Erythroblast (primary cell): ENCODE data around the gene STAB2.

Source experiments
- DNase-seq, 2 experiments: peaks; one replicate each; lab custom pipeline; 2025; lab: John Stamatoyannopoulos, UW
- GATA1 ChIP-seq: IDR thresholded peaks from 2 replicates; pipeline ENCODE4 v1.6.1; 2011; ENCODE audit warnings: low read depth, mild to moderate bottlenecking, control low read depth, low read length, moderate library complexity
- POLR2A ChIP-seq: IDR thresholded peaks from 2 replicates; pipeline ENCODE4 v1.6.1; 2011; ENCODE audit warnings: mild to moderate bottlenecking, low read length

The STAB2 gene

GRCh38 chr12:103808239-103808880, 221.3 kb downstream of the STAB2 start:
- DNase-seq: no peak
- TF ChIP-seq GATA1: no peak

DNA sequence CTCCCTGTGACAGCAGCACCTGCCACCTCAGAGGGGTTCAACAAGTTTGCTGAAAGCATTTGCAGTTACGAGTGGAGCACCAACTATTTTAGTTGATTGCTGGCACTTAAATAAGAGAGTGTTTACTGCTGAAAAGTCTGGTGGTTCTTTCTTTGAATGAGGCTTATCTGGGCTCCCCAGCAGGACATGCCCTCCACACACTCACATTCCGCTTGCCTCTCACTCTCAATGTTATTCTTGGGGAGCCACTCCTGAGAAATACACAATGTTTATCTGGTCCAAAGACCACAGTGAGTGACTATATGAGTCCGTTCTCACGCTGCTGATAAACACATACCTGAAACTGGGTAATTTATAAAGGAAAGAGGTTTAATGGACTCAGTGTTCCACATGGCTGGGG, 222.1 kb downstream of the STAB2 start:
- TF ChIP-seq POLR2A (no peak), GATA1 (no peak)
- DNase-seq: peak; percentile 50 to 83

DNA sequence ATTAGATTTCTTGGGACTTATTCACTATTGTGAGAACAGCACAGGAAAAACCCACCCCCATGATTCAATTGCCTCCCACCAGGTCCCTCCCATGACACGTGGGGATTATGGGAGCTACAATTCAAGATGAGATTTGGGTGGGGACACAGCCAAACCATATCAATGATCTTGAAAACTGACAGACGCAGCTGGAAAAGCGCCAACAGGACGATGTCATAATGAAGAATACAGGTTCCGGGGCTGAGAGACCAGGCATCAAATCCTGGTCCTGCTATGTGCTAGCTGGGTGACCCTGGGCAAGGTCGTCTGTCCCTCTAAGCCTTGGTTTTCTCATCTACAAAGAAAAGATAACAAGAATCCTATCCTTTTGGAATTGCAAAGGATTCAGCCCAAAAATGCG, 222.6 kb downstream of the STAB2 start:
- peak; percentile 42 to 56 for DNase-seq

DNA sequence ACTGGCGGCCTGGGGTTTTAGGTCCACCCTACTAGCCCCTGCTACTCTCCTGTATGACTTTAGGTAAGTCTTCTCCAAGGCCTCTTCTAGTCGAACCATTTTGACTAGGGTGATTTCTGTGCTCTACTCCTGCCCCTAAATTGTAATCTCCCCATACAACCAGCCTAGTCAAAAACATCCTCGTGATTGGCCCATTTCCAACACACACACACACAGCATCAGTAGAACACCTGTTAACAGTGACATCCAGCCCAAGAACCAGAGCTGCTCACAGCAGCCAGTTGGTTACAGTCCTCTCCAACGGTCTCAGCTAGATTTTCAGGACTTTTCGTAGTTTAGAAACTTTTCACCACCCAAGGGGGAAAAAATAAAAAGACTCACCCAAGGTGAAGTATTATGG, 223.0 kb downstream of the STAB2 start:
- TF ChIP-seq GATA1: no peak
- no peak for TF ChIP-seq POLR2A

DNA sequence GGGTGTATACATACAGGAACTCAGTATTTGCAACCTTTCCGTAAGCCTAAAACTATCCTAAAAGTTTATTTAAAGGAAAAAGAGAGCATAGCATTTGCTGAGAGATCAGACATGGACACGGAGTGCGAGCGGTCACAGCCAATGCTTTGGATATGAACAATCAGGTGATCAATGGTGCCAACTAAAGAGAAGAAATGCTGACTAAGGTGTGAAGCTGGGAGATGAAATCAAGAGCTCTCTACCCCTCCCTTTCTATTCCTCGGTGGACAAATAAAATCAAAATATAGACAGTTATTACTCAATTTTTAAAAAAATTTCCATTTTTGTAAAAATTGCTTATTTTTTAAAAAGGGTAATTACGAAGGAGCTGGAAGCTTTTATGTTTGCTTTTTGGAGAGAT, 224.7 kb downstream of the STAB2 start:
- DNase-seq: no peak
- TF ChIP-seq POLR2A (no peak), GATA1 (no peak)

More for the DNA sequence above, 223.0 kb downstream of the STAB2 start:
- DNase-seq: no peak

DNA sequence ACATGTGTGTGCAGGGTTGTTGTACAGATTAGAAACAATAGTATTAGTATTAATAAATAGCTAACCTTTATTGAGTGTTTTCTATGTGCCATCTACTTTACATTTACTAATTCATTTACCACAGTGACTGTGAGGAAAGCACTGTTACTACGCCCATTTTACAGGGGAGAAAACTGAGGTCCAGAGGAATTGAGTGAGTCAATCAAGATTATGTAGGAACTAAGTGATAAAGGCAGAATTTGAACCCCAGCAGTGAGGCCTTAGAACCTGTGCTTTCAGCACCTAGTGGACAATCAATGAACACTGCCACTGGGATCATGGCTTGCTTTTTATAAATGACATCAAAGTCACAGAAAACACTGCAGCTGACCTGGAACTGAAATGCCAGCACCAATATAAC, 225.7 kb downstream of the STAB2 start:
- no peak for DNase-seq
- TF ChIP-seq POLR2A (no peak), GATA1 (no peak)

DNA sequence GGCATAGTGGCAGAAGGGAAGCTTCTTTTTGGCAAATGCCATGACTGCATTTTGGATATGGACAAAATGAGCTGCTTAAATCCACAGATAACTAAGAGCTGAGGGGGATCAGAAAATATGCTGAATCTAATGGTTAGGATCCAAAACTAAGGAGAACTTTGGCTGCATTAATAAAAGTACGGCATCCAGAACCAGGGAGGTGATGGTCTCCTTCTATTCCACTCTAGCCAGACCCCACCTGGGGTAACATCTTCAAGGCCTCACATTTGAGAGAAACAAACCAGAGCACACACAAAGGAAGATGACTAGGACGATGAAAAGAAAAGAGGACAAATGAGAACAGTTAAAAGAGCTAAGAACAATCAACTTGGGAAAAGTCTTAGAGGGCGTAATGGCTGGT, 226.4 kb downstream of the STAB2 start:
- DNase-seq: no peak
- no peak for TF ChIP-seq GATA1
- no peak for TF ChIP-seq POLR2A

DNA sequence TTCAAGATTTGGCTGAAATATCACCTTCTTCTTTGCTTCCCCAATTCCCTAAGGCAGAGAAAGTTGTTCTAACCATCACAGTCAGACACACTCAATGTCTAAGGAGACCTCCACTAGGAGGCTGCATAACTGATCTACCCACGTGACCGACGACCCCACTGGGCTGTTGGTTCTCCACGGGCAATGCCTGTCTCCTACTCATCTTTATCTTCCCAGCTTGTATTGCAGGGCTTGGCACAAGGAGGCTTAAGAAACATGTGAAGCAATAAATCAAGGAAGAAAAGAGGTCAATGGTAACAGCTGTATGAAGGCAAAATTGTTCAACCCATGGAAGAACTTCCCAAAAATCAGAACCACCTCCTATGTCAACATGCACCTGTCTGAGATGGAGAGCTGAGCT, 226.9 kb downstream of the STAB2 start:
- TF ChIP-seq GATA1 (no peak), POLR2A (no peak)
- no peak for DNase-seq

- no peak for DNase-seq
- TF ChIP-seq POLR2A: no peak
- TF ChIP-seq GATA1: no peak
These were observed 227.4 kb downstream of the STAB2 start for GRCh38 chr12:103814436-103814835.
